HepG2 (cell line): ENCODE data around the gene MRFAP1L1. TPM values are rescaled to one million over a fixed set of nuclear protein-coding genes. Genes with fewer than 3 reads are reported as not detected.

Source experiments
- AKNA ChIP-seq: sonication (generic); formaldehyde crosslinking; IDR thresholded peaks from 2 replicates; pipeline ENCODE4 v1.4.0; 2020; ENCODE audit warnings: missing genetic modification reagents, borderline replicate concordance
- ELK4 ChIP-seq: sonication (generic); formaldehyde crosslinking; IDR thresholded peaks from 2 replicates; pipeline ENCODE4 v1.9.0; 2021; ENCODE audit warnings: missing genetic modification reagents, borderline replicate concordance
- KMT2B ChIP-seq: IDR thresholded peaks from 2 replicates; pipeline ENCODE4 v1.6.1; 2016; ENCODE audit warnings: missing genetic modification reagents, missing compliant biosample characterization
- MATR3 ChIP-seq: sonication (generic); formaldehyde crosslinking; IDR thresholded peaks from 2 replicates; pipeline ENCODE4 v1.4.0; 2020; ENCODE audit warnings: missing genetic modification reagents
- MLX ChIP-seq: IDR thresholded peaks from 2 replicates; pipeline ENCODE4 v1.6.1; 2016
- NONO ChIP-seq, 2 experiments: fragments of 450-650 bp in 1 of 2; sonication (generic) in 1 of 2; formaldehyde crosslinking in 1 of 2; IDR thresholded peaks in 1 of 2; conservative IDR thresholded peaks in 1 of 2; 2 replicates each; pipeline versions ENCODE4 v1.6.1 to v1.8.0; 2017 to 2022; ENCODE audit warnings: mild to moderate bottlenecking in 1 of 2, missing genetic modification reagents in 1 of 2, moderate library complexity in 1 of 2
- REXO4 ChIP-seq: sonication (generic); formaldehyde crosslinking; IDR thresholded peaks from 2 replicates; pipeline ENCODE4 v1.8.0; 2022; ENCODE audit warnings: missing genetic modification reagents, mild to moderate bottlenecking, borderline replicate concordance
- SNAI1 ChIP-seq: sonication (generic); formaldehyde crosslinking; IDR thresholded peaks from 2 replicates; pipeline ENCODE4 v1.5.0; 2020; ENCODE audit warnings: mild to moderate bottlenecking, missing genetic modification reagents, borderline replicate concordance
- TRAFD1 ChIP-seq: sonication (generic); formaldehyde crosslinking; IDR thresholded peaks from 2 replicates; pipeline ENCODE4 v1.5.1; 2020; ENCODE audit warnings: missing genetic modification reagents, mild to moderate bottlenecking, borderline replicate concordance
- TRIM24 ChIP-seq: sonication (generic); formaldehyde crosslinking; IDR thresholded peaks from 2 replicates; pipeline ENCODE4 v1.8.0; 2022; ENCODE audit warnings: mild to moderate bottlenecking, missing genetic modification reagents
- ZNF24 ChIP-seq: fragments of 450-650 bp; IDR thresholded peaks from 2 replicates; pipeline ENCODE4 v1.6.1; 2017; ENCODE audit warnings: antibody characterized with exemption, mild to moderate bottlenecking
- ZNF44 ChIP-seq: sonication (generic); formaldehyde crosslinking; IDR thresholded peaks from 2 replicates; pipeline ENCODE4 v1.5.1; 2020; ENCODE audit warnings: mild to moderate bottlenecking, missing genetic modification reagents
- ZNF510 ChIP-seq: sonication (generic); formaldehyde crosslinking; IDR thresholded peaks from 2 replicates; pipeline ENCODE4 v1.4.0; 2020; ENCODE audit warnings: low read depth, mild to moderate bottlenecking, missing genetic modification reagents
- ZNF572 ChIP-seq: sonication (generic); formaldehyde crosslinking; IDR thresholded peaks from 2 replicates; pipeline ENCODE4 v1.5.1; 2020; ENCODE audit warnings: mild to moderate bottlenecking, missing genetic modification reagents
- ZNF574 ChIP-seq: sonication (generic); formaldehyde crosslinking; IDR thresholded peaks from 2 replicates; pipeline ENCODE4 v1.4.0; 2020; ENCODE audit warnings: missing genetic modification reagents
- ZNF703 ChIP-seq: sonication (generic); formaldehyde crosslinking; IDR thresholded peaks from 2 replicates; pipeline ENCODE4 v1.5.1; 2020; ENCODE audit warnings: missing genetic modification reagents, mild to moderate bottlenecking, moderate library complexity, borderline replicate concordance
- polyA plus RNA-seq, 8 experiments: library from polyadenylated mRNA; depleted of rRNA in 3 of 8; stranded (reverse) in 7 of 8; unstranded in 1 of 8; fragments of >200 nt; fragmentation: Illumina TruSeq in 4 of 8; extraction: Trizol in 4 of 8; gene quantifications; 2 replicates each; pipeline versions ENCODE4 v1.2.1 to v1.2.3, GENCODE V29; 2011 to 2016; ENCODE audit warnings: low read depth in 4 of 8, missing spikeins in 1 of 8, mixed read lengths in 1 of 8; ENCODE audit not compliant: insufficient read depth in 1 of 8
- total RNA-seq, 5 experiments: library from RNA; depleted of rRNA; stranded (reverse); fragments of >200 nt; fragmentation: Illumina TruSeq; extraction: Trizol; gene quantifications; 2 replicates each; pipeline ENCODE4 v1.2.3, GENCODE V29; 2016; ENCODE audit warnings: low read depth in 1 of 5

Gene MRFAP1L1
- total and polyA plus RNA-seq, 2 of the 13 experiments (the other 11 are each of a cell fraction or from before 2014, with no cell fraction given): 44.8 to 76.6 TPM

- TF ChIP-seq TRAFD1 (CRISPR knock-in tag) (no peak), KMT2B (CRISPR knock-in tag) (peak; percentile 92), ZNF510 (CRISPR knock-in tag) (no peak), ZNF24 (no peak), ZNF44 (0 out of 2 replicates have a peak, but pooled peaks have one; percentile 31), REXO4 (CRISPR knock-in tag) (peak; percentile 91; the same call in 1 of the 2 replicates), NONO (IDR thresholded peaks at IDR 0.05) (no peak), NONO (CRISPR knock-in tag; conservative IDR thresholded peaks at IDR 0.05) (peak; percentile 81; the same call in 1 of the 2 replicates), SNAI1 (CRISPR knock-in tag) (0 out of 2 replicates have a peak, but pooled peaks have one; percentile 74), ZNF574 (CRISPR knock-in tag) (peak; percentile 81; the same call in 1 of the 2 replicates), ZNF703 (CRISPR knock-in tag) (no peak; the same call in 1 of the 2 replicates), ELK4 (CRISPR knock-in tag) (no peak), TRIM24 (CRISPR knock-in tag) (no peak), MATR3 (CRISPR knock-in tag) (no peak), ZNF572 (CRISPR knock-in tag) (no peak), MLX (no peak), AKNA (CRISPR knock-in tag) (no peak)
These were observed 35.8 kb downstream of the MRFAP1L1 start (continued) for GRCh38 chr4:6673660-6674499.
